WTC11 (cell line): ENCODE measurements around the gene CARD11. TPM values are rescaled to one million over a fixed set of nuclear protein-coding genes. Genes with fewer than 3 reads are reported as not detected.

ENCODE experiments used
- ATAC-seq: fragments of 200-7000 bp; cut with Tn5 transposase; 2 replicates; pipeline ENCODE4 v1.10.0; 2021; ENCODE audit warnings: mild to moderate bottlenecking, moderate library complexity
- CTCF ChIA-PET: fragments of 300-600 bp; sonication (Branson Sonifier 250); formaldehyde crosslinking; loops from one replicate; lab custom pipeline; 2021; ENCODE audit warnings: antibody characterized with exemption; lab: Charles Lee
- POLR2A ChIA-PET: fragments of 350-600 bp; sonication (Branson Sonifier 250); formaldehyde crosslinking; loops from one replicate; lab custom pipeline; 2021; ENCODE audit warnings: antibody characterized with exemption; lab: Charles Lee
- DNase-seq: peaks from one replicate; pipeline ENCODE4 v3.0.0; 2021; ENCODE audit warnings: low spot score
- H3K27ac Mint-ChIP-seq: 2 replicates; pipeline ENCODE4 v1.8.0; 2021; ENCODE audit warnings: mixed read lengths
- H3K27me3 Mint-ChIP-seq: 2 replicates; pipeline ENCODE4 v1.8.0; 2021; ENCODE audit warnings: low read depth, mild to moderate bottlenecking, moderate library complexity, mixed read lengths
- H3K36me3 Mint-ChIP-seq: 2 replicates; pipeline ENCODE4 v1.8.0; 2021; ENCODE audit warnings: mixed read lengths
- H3K4me1 Mint-ChIP-seq: 2 replicates; pipeline ENCODE4 v1.8.0; 2022; ENCODE audit warnings: mixed read lengths
- H3K4me3 Mint-ChIP-seq: 2 replicates; pipeline ENCODE4 v1.8.0; 2021; ENCODE audit warnings: mild to moderate bottlenecking, moderate library complexity, mixed read lengths
- H3K9me3 Mint-ChIP-seq: 2 replicates; pipeline ENCODE4 v1.8.0; 2021; ENCODE audit warnings: mixed read lengths
- CDX4 ChIP-seq: fragments of 250-450 bp; sonication (Bioruptor Pico); IDR thresholded peaks from 2 replicates; pipeline ENCODE4 v1.9.0; 2021; ENCODE audit warnings: moderate library complexity, mild to moderate bottlenecking, inconsistent platforms, borderline replicate concordance
- CREB1 ChIP-seq: sonication (generic); formaldehyde crosslinking; IDR thresholded peaks from 2 replicates; pipeline ENCODE4 v1.8.0; 2023; ENCODE audit warnings: mild to moderate bottlenecking, missing genetic modification reagents
- CREM ChIP-seq: sonication (generic); formaldehyde crosslinking; IDR thresholded peaks from 2 replicates; pipeline ENCODE4 v1.8.1; 2022; ENCODE audit warnings: mild to moderate bottlenecking, missing genetic modification reagents, moderate library complexity
- CTCF ChIP-seq: fragments of 200-600 bp; IDR thresholded peaks from 2 replicates; pipeline ENCODE4 v1.8.0; 2022; ENCODE audit warnings: antibody characterized with exemption
- E2F5 ChIP-seq: sonication (generic); formaldehyde crosslinking; IDR thresholded peaks from 2 replicates; pipeline ENCODE4 v1.8.1; 2022; ENCODE audit warnings: mild to moderate bottlenecking, moderate library complexity, missing genetic modification reagents
- ESRRA ChIP-seq: sonication (generic); formaldehyde crosslinking; IDR thresholded peaks from 2 replicates; pipeline ENCODE4 v1.8.1; 2022; ENCODE audit warnings: mild to moderate bottlenecking, missing genetic modification reagents, borderline replicate concordance
- ETV6 ChIP-seq: sonication (generic); formaldehyde crosslinking; IDR thresholded peaks from 2 replicates; pipeline ENCODE4 v1.8.1; 2022; ENCODE audit warnings: mild to moderate bottlenecking, missing genetic modification reagents
- GRHL2 ChIP-seq: fragments of 250-450 bp; sonication (Bioruptor Pico); IDR thresholded peaks from 2 replicates; pipeline ENCODE4 v1.8.0; 2022; ENCODE audit warnings: mild to moderate bottlenecking, moderate library complexity; ENCODE audit not compliant: insufficient replicate concordance, severe bottlenecking
- MLX ChIP-seq: sonication (generic); formaldehyde crosslinking; IDR thresholded peaks from 2 replicates; pipeline ENCODE4 v1.8.1; 2023; ENCODE audit warnings: mild to moderate bottlenecking, missing genetic modification reagents, moderate library complexity
- OVOL2 ChIP-seq: fragments of 250-450 bp; sonication (Bioruptor Pico); IDR thresholded peaks from 2 replicates; pipeline ENCODE4 v1.9.0; 2021; ENCODE audit warnings: mild to moderate bottlenecking, borderline replicate concordance
- RORB ChIP-seq: fragments of 250-450 bp; sonication (Bioruptor Pico); IDR thresholded peaks from 2 replicates; pipeline ENCODE4 v1.9.0; 2021; ENCODE audit warnings: mild to moderate bottlenecking
- TCF7 ChIP-seq: sonication (generic); formaldehyde crosslinking; IDR thresholded peaks from 2 replicates; pipeline ENCODE4 v1.8.0; 2022; ENCODE audit warnings: mild to moderate bottlenecking, low read depth, missing genetic modification reagents, moderate library complexity
- TEAD4 ChIP-seq: sonication (generic); formaldehyde crosslinking; IDR thresholded peaks from 2 replicates; pipeline ENCODE4 v1.8.0; 2022; ENCODE audit warnings: mild to moderate bottlenecking, missing genetic modification reagents
- USF2 ChIP-seq: sonication (generic); formaldehyde crosslinking; IDR thresholded peaks from 2 replicates; pipeline ENCODE4 v1.8.1; 2023; ENCODE audit warnings: mild to moderate bottlenecking, missing genetic modification reagents, moderate library complexity
- ZBTB21 ChIP-seq: sonication (generic); formaldehyde crosslinking; IDR thresholded peaks from 2 replicates; pipeline ENCODE4 v1.8.1; 2023; ENCODE audit warnings: mild to moderate bottlenecking, missing genetic modification reagents, borderline replicate concordance
- ZNF121 ChIP-seq: sonication (generic); formaldehyde crosslinking; IDR thresholded peaks from 2 replicates; pipeline ENCODE4 v1.8.0; 2023; ENCODE audit warnings: missing genetic modification reagents
- ZNF232 ChIP-seq: sonication (generic); formaldehyde crosslinking; IDR thresholded peaks from 2 replicates; pipeline ENCODE4 v1.8.0; 2022; ENCODE audit warnings: mild to moderate bottlenecking, missing genetic modification reagents
- ZNF263 ChIP-seq: sonication (generic); formaldehyde crosslinking; IDR thresholded peaks from 2 replicates; pipeline ENCODE4 v1.8.1; 2022; ENCODE audit warnings: low read depth, mild to moderate bottlenecking, moderate library complexity, missing genetic modification reagents
- ZNF281 ChIP-seq: sonication (generic); formaldehyde crosslinking; IDR thresholded peaks from 2 replicates; pipeline ENCODE4 v1.8.0; 2023; ENCODE audit warnings: mild to moderate bottlenecking, missing genetic modification reagents
- ZNF423 ChIP-seq: fragments of 250-450 bp; sonication (Bioruptor Pico); IDR thresholded peaks from 2 replicates; pipeline ENCODE4 v2.1.2; 2022; ENCODE audit warnings: mild to moderate bottlenecking, moderate library complexity
- total RNA-seq: library from RNA; stranded (reverse); gene quantifications from 3 replicates; pipeline ENCODE4 v1.2.3, GENCODE V29; 2021

The CARD11 gene
- total RNA-seq, 1 experiment from 2014 or later, result 40.8 TPM

GRCh38 chr7:2920041-2920440 lies 123.6 kb downstream of the CARD11 start:
- peaks cover 15% of the 10 kb centered on the region for H3K36me3 Mint-ChIP-seq
- TF ChIP-seq CREM (CRISPR knock-in tag) (no peak), CREB1 (no peak), OVOL2 (CRISPR knock-in tag) (no peak), CTCF (no peak), ETV6 (no peak), E2F5 (no peak)
- TF ChIP-seq, all 79 proteins: peak for 0
- Mint-ChIP-seq H3K9me3 (peaks cover 12% of the 10 kb centered on the region), H3K27ac (no peak overlapping the region), H3K27me3 (no peaks in the 10 kb centered on the region), H3K4me1 (no peaks in the 10 kb centered on the region), H3K4me3 (no peak overlapping the region)
- ChIA-PET CTCF (no interaction called here), POLR2A (interaction anchor here (0.5 kb wide), 1 partner anchor 75 kb away, joined by 3 read pairs; no protein-coding TSS in a partner anchor)
- ATAC-seq, result no peak
- no peak for DNase-seq

- CTCF ChIA-PET, result interaction anchor here (0.6 kb wide), 1 partner anchor 171 kb away, joined by 3 read pairs; no protein-coding TSS in a partner anchor
- H3K9me3 Mint-ChIP-seq, result peaks cover 12% of the 10 kb centered on the region
- POLR2A ChIA-PET, result no interaction called here
- ATAC-seq (no peak), DNase-seq (no peak)
- TF ChIP-seq TCF7 (CRISPR knock-in tag), result no peak
- no peak for TF ChIP-seq USF2 (CRISPR knock-in tag)
- TF ChIP-seq ZNF281 (CRISPR knock-in tag), result no peak
- no peaks in the 10 kb centered on the region for H3K4me1 Mint-ChIP-seq
- H3K4me3 Mint-ChIP-seq, result no peak overlapping the region
- H3K27ac Mint-ChIP-seq, result no peak overlapping the region
- H3K36me3 Mint-ChIP-seq, result peaks cover 15% of the 10 kb centered on the region
- H3K27me3 Mint-ChIP-seq, result no peaks in the 10 kb centered on the region
Observed at GRCh38 chr7:2919256-2919655, 124.4 kb downstream of the CARD11 start.

- Mint-ChIP-seq H3K36me3 (peaks cover 15% of the 10 kb centered on the region), H3K4me1 (no peaks in the 10 kb centered on the region), H3K27ac (no peak overlapping the region), H3K9me3 (peaks cover 12% of the 10 kb centered on the region), H3K27me3 (no peaks in the 10 kb centered on the region), H3K4me3 (no peak overlapping the region)
- no peak for ATAC-seq
- POLR2A ChIA-PET, result no interaction called here
- CTCF ChIA-PET, result no interaction called here
- no peak for DNase-seq
- no peak for TF ChIP-seq ZNF423 (CRISPR knock-in tag)
- TF ChIP-seq TEAD4 (CRISPR knock-in tag), result no peak
- no peak for TF ChIP-seq RORB (CRISPR knock-in tag)
- TF ChIP-seq ZNF263 (CRISPR knock-in tag), result no peak
- no peak for TF ChIP-seq ZNF232 (CRISPR knock-in tag)
- no peak for TF ChIP-seq ZNF121
- TF ChIP-seq MLX, result no peak
- TF ChIP-seq CDX4 (CRISPR knock-in tag), result no peak
- TF ChIP-seq GRHL2, result no peak
- no peak for TF ChIP-seq ZBTB21 (CRISPR knock-in tag)
- no peak for TF ChIP-seq ESRRA
Observed at GRCh38 chr7:2918406-2918805, 125.3 kb downstream of the CARD11 start.
